SK-N-SH (cell line): ENCODE data around the gene AXIN1. TPM values are rescaled to one million over a fixed set of nuclear protein-coding genes. Genes with fewer than 3 reads are reported as not detected.

ENCODE experiments used
- CTCF ChIA-PET: fragments of 300-600, 350-600 bp; formaldehyde crosslinking; extraction: SDS; loops from one replicate; lab custom pipeline; 2021; lab: Yijun Ruan, JAX
- POLR2A ChIA-PET: fragments of 350-600 bp; sonication (Branson Sonifier 250); formaldehyde crosslinking; extraction: SDS; loops from one replicate; lab custom pipeline; 2020; ENCODE audit warnings: antibody characterized with exemption, inconsistent platforms; lab: Yijun Ruan, JAX
- DNase-seq: peaks from one replicate; pipeline ENCODE4 v3.0.0; 2012
- H2AFZ ChIP-seq: fragments of 200-600 bp; sonication (generic); 2 replicates; pipeline ENCODE4 v1.8.1; 2016; ENCODE audit warnings: antibody characterized with exemption, mild to moderate bottlenecking, low read depth
- H3F3A ChIP-seq: fragments of 200-600 bp; sonication (generic); replicated peaks from 2 replicates; pipeline ENCODE3; 2016; ENCODE audit warnings: antibody characterized with exemption, mild to moderate bottlenecking; ENCODE audit not compliant: insufficient read depth
- H3K27ac ChIP-seq, 2 experiments: fragments of 200-500 bp in 1 of 2; fragments of 200-600 bp in 1 of 2; sonication (Bioruptor generic) in 1 of 2; sonication (generic), shearing (Covaris generic) in 1 of 2; 2 replicates each; pipeline versions ENCODE4 v1.5.1 to v1.6.1; 2014 to 2016; ENCODE audit warnings: low read depth in 2 of 2, inconsistent platforms in 1 of 2, low read length in 1 of 2, mild to moderate bottlenecking in 1 of 2, mixed read lengths in 1 of 2
- H3K27me3 ChIP-seq: fragments of 200-600 bp; sonication (generic), shearing (Covaris generic); 2 replicates; pipeline ENCODE4 v1.6.1; 2016; ENCODE audit warnings: mixed run types; ENCODE audit not compliant: insufficient read depth
- H3K36me3 ChIP-seq, 2 experiments: fragments of 200-500 bp in 1 of 2; fragments of 200-600 bp in 1 of 2; sonication (Bioruptor generic) in 1 of 2; sonication (generic) in 1 of 2; replicated peaks in 1 of 2; 2 replicates each; pipeline versions ENCODE3 to v1.5.1; 2014 to 2016; ENCODE audit warnings: low read length in 1 of 2, mild to moderate bottlenecking in 1 of 2; ENCODE audit not compliant: insufficient read depth in 2 of 2, control insufficient read depth in 1 of 2
- H3K4me1 ChIP-seq, 2 experiments: fragments of 200-500 bp in 1 of 2; fragments of 200-600 bp in 1 of 2; sonication (Bioruptor generic) in 1 of 2; sonication (generic), shearing (Covaris generic) in 1 of 2; 2 replicates each; pipeline versions ENCODE4 v1.5.1 to v1.6.1; 2014 to 2016; ENCODE audit warnings: low read depth in 1 of 2, low read length in 1 of 2, mixed run types in 1 of 2; ENCODE audit not compliant: insufficient read depth in 2 of 2, control insufficient read depth in 1 of 2
- H3K4me2 ChIP-seq: fragments of 200-600 bp; sonication (generic), shearing (Covaris generic); 2 replicates; pipeline ENCODE4 v1.6.1; 2017; ENCODE audit warnings: mixed run types
- H3K4me3 ChIP-seq, 2 experiments: fragments of 200-500 bp in 1 of 2; fragments of 200-600 bp in 1 of 2; sonication (Bioruptor generic) in 1 of 2; sonication (generic), shearing (Covaris generic) in 1 of 2; 2 replicates each; pipeline versions ENCODE4 v1.5.1 to v1.8.1; 2014 to 2016; ENCODE audit warnings: low read depth in 2 of 2, inconsistent platforms in 1 of 2, low read length in 1 of 2, mild to moderate bottlenecking in 1 of 2, mixed read lengths in 1 of 2, moderate library complexity in 1 of 2
- H3K79me2 ChIP-seq: fragments of 200-600 bp; sonication (generic); 2 replicates; pipeline ENCODE4 v1.8.1; 2017; ENCODE audit warnings: mild to moderate bottlenecking; ENCODE audit not compliant: insufficient read depth
- H3K9ac ChIP-seq: fragments of 200-600 bp; sonication (generic); 2 replicates; pipeline ENCODE4 v1.6.1; 2017; ENCODE audit warnings: mixed run types
- H3K9me2 ChIP-seq: fragments of 200-600 bp; sonication (generic); 2 replicates; pipeline ENCODE4 v1.6.1; 2017; ENCODE audit warnings: mixed run types
- H3K9me3 ChIP-seq: fragments of 200-600 bp; sonication (generic); 2 replicates; pipeline ENCODE4 v1.6.1; 2017; ENCODE audit warnings: mixed run types, mild to moderate bottlenecking, moderate library complexity
- H4K20me1 ChIP-seq: fragments of 200-600 bp; sonication (generic); 2 replicates; pipeline ENCODE4 v1.6.1; 2017; ENCODE audit warnings: mild to moderate bottlenecking, mixed run types; ENCODE audit not compliant: insufficient read depth
- GABPA ChIP-seq: IDR thresholded peaks from 2 replicates; pipeline ENCODE4 v1.4.0; 2012; ENCODE audit warnings: low read depth, mild to moderate bottlenecking
- JUND ChIP-seq: IDR thresholded peaks from 2 replicates; pipeline ENCODE4 v1.4.0; 2012
- MXI1 ChIP-seq: IDR thresholded peaks from 2 replicates; pipeline ENCODE4 v1.6.1; 2012; ENCODE audit warnings: mild to moderate bottlenecking, low read depth, low read length, improper control_type of control experiment
- NFIC ChIP-seq: IDR thresholded peaks from 2 replicates; pipeline ENCODE4 v1.4.0; 2012; ENCODE audit warnings: borderline replicate concordance
- NRF1 ChIP-seq: IDR thresholded peaks from 2 replicates; pipeline ENCODE4 v1.6.1; 2012; ENCODE audit warnings: low read depth, mild to moderate bottlenecking, low read length
- RAD21 ChIP-seq: IDR thresholded peaks from 2 replicates; pipeline ENCODE4 v1.6.1; 2012; ENCODE audit warnings: mild to moderate bottlenecking, low read length
- REST ChIP-seq: IDR thresholded peaks from 2 replicates; pipeline ENCODE4 v1.6.1; 2012; ENCODE audit warnings: mild to moderate bottlenecking, low read depth, low read length, moderate library complexity
- TCF12 ChIP-seq: IDR thresholded peaks from 2 replicates; pipeline ENCODE4 v1.4.0; 2012
- USF1 ChIP-seq: IDR thresholded peaks from 2 replicates; pipeline ENCODE4 v1.4.0; 2012; ENCODE audit warnings: low read depth, borderline replicate concordance
- YY1 ChIP-seq: IDR thresholded peaks from 2 replicates; pipeline ENCODE4 v1.4.0; 2012; ENCODE audit warnings: low read depth, mild to moderate bottlenecking
- WGBS: methylation state at CpG from one replicate; pipeline ENCODE4 v1.1.6; 2017; ENCODE audit warnings: low lambda C conversion rate; 5-methylcytosine and 5-hydroxymethylcytosine counted together
- polyA plus RNA-seq, 3 experiments: library from polyadenylated mRNA; depleted of rRNA; stranded (reverse); fragments of >200 nt; gene quantifications; 2 replicates each; pipeline ENCODE4 v1.2.3, GENCODE V29; 2012

The AXIN1 gene
- polyA plus RNA-seq, 1 of the 3 experiments (the other 2 are of a cell fraction): 19.9 TPM

GRCh38 chr16:383326-384051, 31.0 kb upstream of the AXIN1 start:
- no peak overlapping the region for H3K4me2 ChIP-seq
- no peak overlapping the region for H2AFZ ChIP-seq
- WGBS: 94% methylated on average over 24 of the region's 33 CpGs
- TF ChIP-seq TCF12: no peak
- no peak for TF ChIP-seq NFIC
- no peak for TF ChIP-seq MXI1
- no peak for TF ChIP-seq GABPA
- TF ChIP-seq REST: no peak
- TF ChIP-seq RAD21: no peak
- no peak for TF ChIP-seq YY1
- no peak for TF ChIP-seq NRF1
- no peak for TF ChIP-seq USF1
- no peak for TF ChIP-seq JUND
- H3K36me3 ChIP-seq: no peaks in the 10 kb centered on the region
- H3K27me3 ChIP-seq: no peaks in the 10 kb centered on the region
- CTCF ChIA-PET: interaction anchor here (0.8 to 1.2 kb wide), 4 partner anchors 14 to 318 kb away, joined by 3 to 4 read pairs (median 4); partner anchors contain the start of gene DECR2
- H3K27ac ChIP-seq: no peak overlapping the region
- H3F3A ChIP-seq: peaks cover 4% of the 10 kb centered on the region
- no peak overlapping the region for H3K9ac ChIP-seq
- DNase-seq: no peak
- peaks cover 16% of the 10 kb centered on the region for H4K20me1 ChIP-seq
- no peaks in the 10 kb centered on the region for H3K9me3 ChIP-seq
- H3K4me3 ChIP-seq: no peak overlapping the region
- H3K4me1 ChIP-seq: peaks cover 5 to 22% of the 10 kb centered on the region in 2 experiments; a peak in 2 of 4 replicates
- peaks cover 28% of the 10 kb centered on the region for H3K79me2 ChIP-seq
- H3K9me2 ChIP-seq: no peaks in the 10 kb centered on the region
- POLR2A ChIA-PET: no interaction called here
